Stomach smooth muscle (tissue), 2 donors: ENCODE results near the gene FNDC10.
A peak's percentile ranks its signal among the peaks of the same experiment; 100 is the strongest.

Source experiments
- H3K27ac ChIP-seq: one replicate; pipeline ENCODE4 v1.7.0; 2013; ENCODE audit warnings: mild to moderate bottlenecking, low read length, inconsistent platforms
- H3K27me3 ChIP-seq, 2 donors: one replicate each; pipeline ENCODE4 v1.7.0; 2013; ENCODE audit warnings: low read length in 2 of 2; ENCODE audit not compliant: insufficient read depth in 2 of 2, control insufficient read depth in 1 of 2
- H3K36me3 ChIP-seq, 2 donors: one replicate each; pipeline ENCODE4 v1.7.0; 2013; ENCODE audit warnings: low read length in 2 of 2; ENCODE audit not compliant: control insufficient read depth in 2 of 2, insufficient read depth in 2 of 2
- H3K4me1 ChIP-seq: one replicate; pipeline ENCODE4 v1.7.0; 2013; ENCODE audit warnings: low read length; ENCODE audit not compliant: control insufficient read depth, insufficient read depth
- H3K4me3 ChIP-seq, 2 donors: one replicate each; pipeline ENCODE4 v1.7.0; 2013; ENCODE audit warnings: low read length in 2 of 2
- H3K9ac ChIP-seq, 2 donors: one replicate each; pipeline ENCODE4 v1.7.0; 2013; ENCODE audit warnings: low read length in 2 of 2, mild to moderate bottlenecking in 1 of 2
- H3K9me3 ChIP-seq, 2 donors: one replicate each; pipeline ENCODE4 v1.7.0; 2013; ENCODE audit warnings: low read length in 2 of 2; ENCODE audit not compliant: control insufficient read depth in 2 of 2
- donor health status: healthy.
- donor health status: Pancreatic carcinoma.

Gene FNDC10

GRCh38 chr1:1614204-1614953 is 14.4 kb upstream of the FNDC10 start:
- Histone ChIP-seq H3K27ac (peak overlapping the region; percentile 98), H3K4me1 (peaks cover 38% of the 10 kb centered on the region), H3K9ac (peak overlapping the region; percentile 58 to 98), H3K4me3 (peak overlapping the region; percentile 61 to 97), H3K9me3 (no peaks in the 10 kb centered on the region), H3K36me3 (peaks cover 0 to 5% of the 10 kb centered on the region in 2 donors), H3K27me3 (no peaks in the 10 kb centered on the region)

- Histone ChIP-seq H3K9me3 (no peaks in the 10 kb centered on the region), H3K4me3 (peak overlapping the region in 1 of 2 donors; percentile 61), H3K36me3 (peaks cover 0 to 5% of the 10 kb centered on the region in 2 donors), H3K27me3 (no peaks in the 10 kb centered on the region), H3K27ac (no peak overlapping the region), H3K4me1 (peaks cover 38% of the 10 kb centered on the region), H3K9ac (peak overlapping the region in 1 of 2 donors; percentile 33)
Observed at GRCh38 chr1:1613509-1614082, 13.7 kb upstream of the FNDC10 start.

GRCh38 chr1:1612104-1612400 is 12.1 kb upstream of the FNDC10 start:
- peaks cover 24% of the 10 kb centered on the region for H3K4me1 ChIP-seq
- no peak overlapping the region for H3K27ac ChIP-seq
- no peaks in the 10 kb centered on the region for H3K9me3 ChIP-seq

GRCh38 chr1:1610796-1611195 is 10.9 kb upstream of the FNDC10 start:
- H3K9me3 ChIP-seq, result no peaks in the 10 kb centered on the region
- no peak overlapping the region for H3K27ac ChIP-seq
- H3K36me3 ChIP-seq, result no peaks in the 10 kb centered on the region
- no peaks in the 10 kb centered on the region for H3K27me3 ChIP-seq
- no peak overlapping the region for H3K9ac ChIP-seq
- peaks cover 15% of the 10 kb centered on the region for H3K4me1 ChIP-seq
- no peak overlapping the region for H3K4me3 ChIP-seq

More at GRCh38 chr1:1612104-1612400, 12.1 kb upstream of the FNDC10 start:
- Histone ChIP-seq H3K36me3 (no peaks in the 10 kb centered on the region), H3K9ac (no peak overlapping the region), H3K27me3 (no peaks in the 10 kb centered on the region), H3K4me3 (no peak overlapping the region)

- Histone ChIP-seq H3K36me3 (no peaks in the 10 kb centered on the region), H3K9me3 (no peaks in the 10 kb centered on the region), H3K27me3 (peaks cover 0 to under 1% of the 10 kb centered on the region in 2 donors), H3K27ac (no peak overlapping the region), H3K4me1 (peaks cover 15% of the 10 kb centered on the region), H3K4me3 (no peak overlapping the region), H3K9ac (no peak overlapping the region)
Observed at GRCh38 chr1:1609822-1610485, 10.0 kb upstream of the FNDC10 start.

GRCh38 chr1:1606232-1606631 is 6.3 kb upstream of the FNDC10 start:
- Histone ChIP-seq H3K36me3 (no peaks in the 10 kb centered on the region), H3K4me1 (no peaks in the 10 kb centered on the region), H3K27ac (no peak overlapping the region), H3K9me3 (no peaks in the 10 kb centered on the region), H3K4me3 (no peak overlapping the region), H3K9ac (no peak overlapping the region), H3K27me3 (peaks cover 16 to 18% of the 10 kb centered on the region in 2 donors)

- Histone ChIP-seq H3K27me3 (peaks cover 21 to 22% of the 10 kb centered on the region in 2 donors), H3K27ac (no peak overlapping the region), H3K9ac (no peak overlapping the region), H3K36me3 (no peaks in the 10 kb centered on the region), H3K9me3 (no peaks in the 10 kb centered on the region), H3K4me1 (peaks cover 3% of the 10 kb centered on the region), H3K4me3 (no peak overlapping the region)
Observed at GRCh38 chr1:1605724-1606123, 5.8 kb upstream of the FNDC10 start.

- peaks cover 26 to 27% of the 10 kb centered on the region in 2 donors for H3K27me3 ChIP-seq
- H3K4me1 ChIP-seq, result peaks cover 9% of the 10 kb centered on the region
Observed at GRCh38 chr1:1605034-1605591, 5.2 kb upstream of the FNDC10 start.

GRCh38 chr1:1604374-1605033 is 4.6 kb upstream of the FNDC10 start:
- no peak overlapping the region for H3K9ac ChIP-seq

More at GRCh38 chr1:1605034-1605591, 5.2 kb upstream of the FNDC10 start:
- Histone ChIP-seq H3K9me3 (no peaks in the 10 kb centered on the region), H3K36me3 (no peaks in the 10 kb centered on the region), H3K9ac (no peak overlapping the region), H3K27ac (no peak overlapping the region), H3K4me3 (no peak overlapping the region)

GRCh38 chr1:1603671-1604373 is 3.9 kb upstream of the FNDC10 start:
- H3K27me3 ChIP-seq, result peaks cover 30 to 33% of the 10 kb centered on the region in 2 donors
- no peak overlapping the region for H3K27ac ChIP-seq

More at GRCh38 chr1:1604374-1605033, 4.6 kb upstream of the FNDC10 start:
- H3K27ac ChIP-seq, result no peak overlapping the region
- H3K27me3 ChIP-seq, result peaks cover 26 to 27% of the 10 kb centered on the region in 2 donors
- no peaks in the 10 kb centered on the region for H3K9me3 ChIP-seq
- H3K36me3 ChIP-seq, result no peaks in the 10 kb centered on the region
- H3K4me3 ChIP-seq, result no peak overlapping the region
- H3K4me1 ChIP-seq, result peaks cover 9% of the 10 kb centered on the region

More at GRCh38 chr1:1603671-1604373, 3.9 kb upstream of the FNDC10 start:
- Histone ChIP-seq H3K4me1 (peaks cover 16% of the 10 kb centered on the region), H3K36me3 (no peaks in the 10 kb centered on the region), H3K9me3 (no peaks in the 10 kb centered on the region), H3K9ac (no peak overlapping the region), H3K4me3 (no peak overlapping the region)
